Measurements from ENCODE around the gene MRPL14.

The MRPL14 gene

DNA sequence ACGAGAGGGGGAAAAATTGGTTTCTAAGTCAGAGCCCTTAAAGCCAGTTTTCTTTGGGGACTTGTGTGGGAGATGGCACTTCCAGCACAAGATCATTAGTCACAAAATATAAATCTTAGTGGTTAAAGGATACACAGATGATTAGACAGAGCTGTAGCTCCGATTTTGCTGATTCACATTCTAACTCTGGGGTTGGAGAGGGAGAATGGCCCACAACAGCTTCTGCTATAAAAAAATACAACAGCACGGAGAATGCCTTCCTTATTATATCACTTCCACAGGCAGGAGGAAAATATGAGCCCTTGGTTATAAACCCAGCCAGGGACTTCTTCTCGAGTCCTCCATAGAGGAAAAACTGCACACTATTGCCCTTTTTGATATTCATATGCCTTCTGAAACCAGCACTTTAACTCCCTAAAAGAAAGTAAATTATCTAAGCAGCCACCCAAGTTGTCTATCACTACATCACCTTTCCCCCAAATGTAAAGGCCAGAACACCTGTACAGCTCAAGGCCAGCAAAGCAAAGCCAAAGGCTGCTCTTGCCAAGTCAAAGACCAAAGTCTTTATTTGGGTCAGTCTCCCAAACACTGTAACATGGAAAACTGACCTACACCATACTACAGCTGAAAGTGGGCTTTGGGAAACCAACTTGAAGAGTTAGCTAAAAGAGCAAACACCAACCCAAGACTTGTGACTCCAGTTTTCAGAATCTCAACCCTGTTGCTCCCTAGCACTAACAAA, 10.4 kb downstream of the MRPL14 start (continued):
- TF ChIP-seq, protein P1, sequence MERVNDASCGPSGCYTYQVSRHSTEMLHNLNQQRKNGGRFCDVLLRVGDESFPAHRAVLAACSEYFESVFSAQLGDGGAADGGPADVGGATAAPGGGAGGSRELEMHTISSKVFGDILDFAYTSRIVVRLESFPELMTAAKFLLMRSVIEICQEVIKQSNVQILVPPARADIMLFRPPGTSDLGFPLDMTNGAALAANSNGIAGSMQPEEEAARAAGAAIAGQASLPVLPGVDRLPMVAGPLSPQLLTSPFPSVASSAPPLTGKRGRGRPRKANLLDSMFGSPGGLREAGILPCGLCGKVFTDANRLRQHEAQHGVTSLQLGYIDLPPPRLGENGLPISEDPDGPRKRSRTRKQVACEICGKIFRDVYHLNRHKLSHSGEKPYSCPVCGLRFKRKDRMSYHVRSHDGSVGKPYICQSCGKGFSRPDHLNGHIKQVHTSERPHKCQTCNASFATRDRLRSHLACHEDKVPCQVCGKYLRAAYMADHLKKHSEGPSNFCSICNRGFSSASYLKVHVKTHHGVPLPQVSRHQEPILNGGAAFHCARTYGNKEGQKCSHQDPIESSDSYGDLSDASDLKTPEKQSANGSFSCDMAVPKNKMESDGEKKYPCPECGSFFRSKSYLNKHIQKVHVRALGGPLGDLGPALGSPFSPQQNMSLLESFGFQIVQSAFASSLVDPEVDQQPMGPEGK (CRISPR knock-in tag; IDR thresholded peaks at IDR 0.05; ENCODE audit: borderline replicate concordance), result no peak
- no peak for TF ChIP-seq ZNF565 (CRISPR knock-in tag; conservative IDR thresholded peaks at IDR 0.05; ENCODE audit: low read depth)

DNA sequence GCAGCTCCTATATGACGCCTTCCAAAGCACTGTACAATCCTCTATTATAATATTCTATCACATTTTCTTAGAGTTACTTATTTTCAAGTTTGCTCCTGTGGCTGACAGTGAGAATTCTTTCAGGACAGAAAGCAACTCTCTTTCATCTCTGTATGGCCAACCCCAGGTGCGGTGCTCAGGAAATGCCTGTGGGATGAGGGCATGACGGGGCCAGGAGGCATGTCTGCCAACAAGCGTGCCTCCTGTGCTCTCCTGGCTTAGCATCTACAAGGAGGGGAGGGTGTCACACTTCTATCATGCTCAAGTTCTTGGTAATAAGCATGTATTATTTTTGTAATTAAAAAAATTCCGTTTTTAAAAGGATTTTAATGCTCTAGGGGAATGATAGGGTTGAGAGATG, 11.4 kb downstream of the MRPL14 start:
- peak; percentile 66 for ATAC-seq

DNA sequence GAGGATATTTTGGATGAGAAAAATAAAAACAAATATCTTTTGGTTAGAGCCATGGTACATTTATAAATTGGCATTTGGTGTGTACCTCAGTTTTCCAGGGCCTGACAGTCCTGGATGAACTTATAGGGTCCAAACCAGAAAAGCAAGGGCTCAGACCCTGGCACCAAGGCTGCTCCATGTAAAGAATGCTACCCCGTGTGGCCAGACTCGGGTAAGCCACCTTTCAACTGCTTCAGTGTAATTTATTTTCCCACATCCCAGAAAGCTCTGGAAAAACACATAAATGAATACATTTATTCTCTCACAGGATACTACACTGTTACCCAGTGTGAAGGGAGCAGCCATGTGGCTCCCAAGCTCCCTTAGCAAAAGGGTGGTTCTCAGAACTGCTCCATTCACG, 13.8 kb downstream of the MRPL14 start:
- no peak for ATAC-seq
- no peak for TF ChIP-seq ZNF70 (CRISPR knock-in tag; IDR thresholded peaks at IDR 0.05)
- TF ChIP-seq OSR1 (CRISPR knock-in tag; IDR thresholded peaks at IDR 0.05), result no peak
- no peak for TF ChIP-seq CSDC2 (CRISPR knock-in tag; IDR thresholded peaks at IDR 0.05)
- TF ChIP-seq ZNF8 (CRISPR knock-in tag; IDR thresholded peaks at IDR 0.05), result no peak
- TF ChIP-seq, protein P2, sequence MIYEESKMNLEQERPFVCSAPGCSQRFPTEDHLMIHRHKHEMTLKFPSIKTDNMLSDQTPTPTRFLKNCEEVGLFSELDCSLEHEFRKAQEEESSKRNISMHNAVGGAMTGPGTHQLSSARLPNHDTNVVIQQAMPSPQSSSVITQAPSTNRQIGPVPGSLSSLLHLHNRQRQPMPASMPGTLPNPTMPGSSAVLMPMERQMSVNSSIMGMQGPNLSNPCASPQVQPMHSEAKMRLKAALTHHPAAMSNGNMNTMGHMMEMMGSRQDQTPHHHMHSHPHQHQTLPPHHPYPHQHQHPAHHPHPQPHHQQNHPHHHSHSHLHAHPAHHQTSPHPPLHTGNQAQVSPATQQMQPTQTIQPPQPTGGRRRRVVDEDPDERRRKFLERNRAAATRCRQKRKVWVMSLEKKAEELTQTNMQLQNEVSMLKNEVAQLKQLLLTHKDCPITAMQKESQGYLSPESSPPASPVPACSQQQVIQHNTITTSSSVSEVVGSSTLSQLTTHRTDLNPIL (CRISPR knock-in tag; IDR thresholded peaks at IDR 0.05; ENCODE audit: low read depth), result no peak
- TF ChIP-seq TOX (CRISPR knock-in tag; IDR thresholded peaks at IDR 0.05; ENCODE audit: borderline replicate concordance), result no peak
- TF ChIP-seq BACH2 (CRISPR knock-in tag; IDR thresholded peaks at IDR 0.05; ENCODE audit: borderline replicate concordance), result no peak
- TF ChIP-seq RARB (CRISPR knock-in tag; IDR thresholded peaks at IDR 0.05), result no peak
- TF ChIP-seq ARNTL (CRISPR knock-in tag; IDR thresholded peaks at IDR 0.05; ENCODE audit: borderline replicate concordance, low read depth), result no peak
- no peak for TF ChIP-seq ISL1 (CRISPR knock-in tag; IDR thresholded peaks at IDR 0.05)

More for the DNA sequence above, 11.4 kb downstream of the MRPL14 start:
- TF ChIP-seq, protein P3, sequence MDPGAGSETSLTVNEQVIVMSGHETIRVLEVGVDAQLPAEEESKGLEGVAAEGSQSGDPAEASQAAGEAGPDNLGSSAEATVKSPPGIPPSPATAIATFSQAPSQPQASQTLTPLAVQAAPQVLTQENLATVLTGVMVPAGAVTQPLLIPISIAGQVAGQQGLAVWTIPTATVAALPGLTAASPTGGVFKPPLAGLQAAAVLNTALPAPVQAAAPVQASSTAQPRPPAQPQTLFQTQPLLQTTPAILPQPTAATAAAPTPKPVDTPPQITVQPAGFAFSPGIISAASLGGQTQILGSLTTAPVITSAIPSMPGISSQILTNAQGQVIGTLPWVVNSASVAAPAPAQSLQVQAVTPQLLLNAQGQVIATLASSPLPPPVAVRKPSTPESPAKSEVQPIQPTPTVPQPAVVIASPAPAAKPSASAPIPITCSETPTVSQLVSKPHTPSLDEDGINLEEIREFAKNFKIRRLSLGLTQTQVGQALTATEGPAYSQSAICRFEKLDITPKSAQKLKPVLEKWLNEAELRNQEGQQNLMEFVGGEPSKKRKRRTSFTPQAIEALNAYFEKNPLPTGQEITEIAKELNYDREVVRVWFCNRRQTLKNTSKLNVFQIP (CRISPR knock-in tag; IDR thresholded peaks at IDR 0.05; ENCODE audit: borderline replicate concordance, low read depth), result no peak
- TF ChIP-seq BACH2 (CRISPR knock-in tag; IDR thresholded peaks at IDR 0.05; ENCODE audit: borderline replicate concordance), result no peak
- no peak for TF ChIP-seq ZC3H10 (CRISPR knock-in tag; IDR thresholded peaks at IDR 0.05)
- no peak for TF ChIP-seq TCF4 (CRISPR knock-in tag; IDR thresholded peaks at IDR 0.05; ENCODE audit: borderline replicate concordance)
- TF ChIP-seq, protein P4, sequence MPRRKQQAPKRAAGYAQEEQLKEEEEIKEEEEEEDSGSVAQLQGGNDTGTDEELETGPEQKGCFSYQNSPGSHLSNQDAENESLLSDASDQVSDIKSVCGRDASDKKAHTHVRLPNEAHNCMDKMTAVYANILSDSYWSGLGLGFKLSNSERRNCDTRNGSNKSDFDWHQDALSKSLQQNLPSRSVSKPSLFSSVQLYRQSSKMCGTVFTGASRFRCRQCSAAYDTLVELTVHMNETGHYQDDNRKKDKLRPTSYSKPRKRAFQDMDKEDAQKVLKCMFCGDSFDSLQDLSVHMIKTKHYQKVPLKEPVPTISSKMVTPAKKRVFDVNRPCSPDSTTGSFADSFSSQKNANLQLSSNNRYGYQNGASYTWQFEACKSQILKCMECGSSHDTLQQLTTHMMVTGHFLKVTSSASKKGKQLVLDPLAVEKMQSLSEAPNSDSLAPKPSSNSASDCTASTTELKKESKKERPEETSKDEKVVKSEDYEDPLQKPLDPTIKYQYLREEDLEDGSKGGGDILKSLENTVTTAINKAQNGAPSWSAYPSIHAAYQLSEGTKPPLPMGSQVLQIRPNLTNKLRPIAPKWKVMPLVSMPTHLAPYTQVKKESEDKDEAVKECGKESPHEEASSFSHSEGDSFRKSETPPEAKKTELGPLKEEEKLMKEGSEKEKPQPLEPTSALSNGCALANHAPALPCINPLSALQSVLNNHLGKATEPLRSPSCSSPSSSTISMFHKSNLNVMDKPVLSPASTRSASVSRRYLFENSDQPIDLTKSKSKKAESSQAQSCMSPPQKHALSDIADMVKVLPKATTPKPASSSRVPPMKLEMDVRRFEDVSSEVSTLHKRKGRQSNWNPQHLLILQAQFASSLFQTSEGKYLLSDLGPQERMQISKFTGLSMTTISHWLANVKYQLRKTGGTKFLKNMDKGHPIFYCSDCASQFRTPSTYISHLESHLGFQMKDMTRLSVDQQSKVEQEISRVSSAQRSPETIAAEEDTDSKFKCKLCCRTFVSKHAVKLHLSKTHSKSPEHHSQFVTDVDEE (CRISPR knock-in tag; IDR thresholded peaks at IDR 0.05), result no peak
- no peak for TF ChIP-seq ZNF70 (CRISPR knock-in tag; IDR thresholded peaks at IDR 0.05)
- no peak for TF ChIP-seq OSR1 (CRISPR knock-in tag; IDR thresholded peaks at IDR 0.05)
- no peak for TF ChIP-seq RARB (CRISPR knock-in tag; IDR thresholded peaks at IDR 0.05)

DNA sequence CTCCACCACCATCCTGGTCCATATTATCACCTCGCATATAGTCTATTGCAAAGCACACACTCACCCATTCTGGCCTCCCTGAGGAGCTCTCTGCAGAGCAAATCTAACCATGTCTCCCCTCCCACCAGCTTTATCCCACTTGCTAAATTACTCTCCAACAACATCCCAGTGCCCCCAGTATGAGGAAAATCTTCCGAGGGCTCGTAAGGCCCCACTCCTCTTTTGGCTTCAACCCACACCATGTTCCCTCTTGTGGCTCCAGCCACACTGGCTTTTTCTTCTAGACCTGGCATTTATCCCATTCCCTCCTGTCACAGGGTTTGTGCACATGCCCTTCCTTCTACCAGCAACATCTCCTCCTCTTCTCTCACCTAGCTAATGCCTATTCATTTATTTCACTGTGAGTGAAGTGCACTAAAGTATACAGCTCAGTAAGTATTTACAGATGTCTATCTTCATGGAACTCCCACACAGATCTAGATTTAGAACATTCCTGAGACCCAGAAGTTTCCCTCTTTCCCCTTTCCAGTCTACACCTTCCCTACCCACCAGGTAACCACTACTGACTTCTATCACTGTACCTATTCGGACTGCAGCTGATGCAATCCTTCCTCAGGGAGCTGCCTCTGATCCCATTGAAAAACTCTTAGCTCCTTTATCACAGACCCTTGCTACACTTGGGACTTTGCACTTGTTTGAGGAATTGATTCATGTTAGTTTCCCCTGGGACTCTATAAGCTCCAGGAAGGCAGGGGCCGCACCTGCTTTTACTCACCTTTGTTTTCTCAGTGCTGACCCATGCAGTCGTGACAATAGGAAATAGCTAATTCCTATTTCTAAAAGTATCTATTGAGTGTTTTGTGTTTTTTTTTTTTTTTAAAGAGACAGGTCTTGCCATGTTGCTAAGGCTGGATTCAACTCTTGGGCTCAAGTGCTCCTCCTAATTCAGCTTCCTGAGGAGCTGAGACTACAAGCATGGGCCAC, 15.5 kb downstream of the MRPL14 start:
- no peak for ATAC-seq
- TF ChIP-seq ISL1 (CRISPR knock-in tag; IDR thresholded peaks at IDR 0.05), result no peak
- no peak for TF ChIP-seq ZNF70 (CRISPR knock-in tag; IDR thresholded peaks at IDR 0.05)
- TF ChIP-seq ZFP3 (CRISPR knock-in tag; IDR thresholded peaks at IDR 0.05), result no peak
- TF ChIP-seq GLIS3 (CRISPR knock-in tag; IDR thresholded peaks at IDR 0.05), result no peak
- no peak for TF ChIP-seq ZFP30 (CRISPR knock-in tag; IDR thresholded peaks at IDR 0.05)
- no peak for TF ChIP-seq PPARA (CRISPR knock-in tag; IDR thresholded peaks at IDR 0.05; ENCODE audit: borderline replicate concordance)
- TF ChIP-seq ARNTL (CRISPR knock-in tag; IDR thresholded peaks at IDR 0.05; ENCODE audit: borderline replicate concordance, low read depth), result no peak
- TF ChIP-seq SNAI2 (CRISPR knock-in tag; IDR thresholded peaks at IDR 0.05), result no peak
- TF ChIP-seq ZC3H10 (CRISPR knock-in tag; IDR thresholded peaks at IDR 0.05), result no peak
- TF ChIP-seq TCF4 (CRISPR knock-in tag; IDR thresholded peaks at IDR 0.05; ENCODE audit: borderline replicate concordance), result no peak
- TF ChIP-seq, protein P1 (CRISPR knock-in tag; IDR thresholded peaks at IDR 0.05; ENCODE audit: borderline replicate concordance), result no peak
- no peak for TF ChIP-seq OSR1 (CRISPR knock-in tag; IDR thresholded peaks at IDR 0.05)
- no peak for TF ChIP-seq TOX (CRISPR knock-in tag; IDR thresholded peaks at IDR 0.05; ENCODE audit: borderline replicate concordance)
- TF ChIP-seq, protein P5, sequence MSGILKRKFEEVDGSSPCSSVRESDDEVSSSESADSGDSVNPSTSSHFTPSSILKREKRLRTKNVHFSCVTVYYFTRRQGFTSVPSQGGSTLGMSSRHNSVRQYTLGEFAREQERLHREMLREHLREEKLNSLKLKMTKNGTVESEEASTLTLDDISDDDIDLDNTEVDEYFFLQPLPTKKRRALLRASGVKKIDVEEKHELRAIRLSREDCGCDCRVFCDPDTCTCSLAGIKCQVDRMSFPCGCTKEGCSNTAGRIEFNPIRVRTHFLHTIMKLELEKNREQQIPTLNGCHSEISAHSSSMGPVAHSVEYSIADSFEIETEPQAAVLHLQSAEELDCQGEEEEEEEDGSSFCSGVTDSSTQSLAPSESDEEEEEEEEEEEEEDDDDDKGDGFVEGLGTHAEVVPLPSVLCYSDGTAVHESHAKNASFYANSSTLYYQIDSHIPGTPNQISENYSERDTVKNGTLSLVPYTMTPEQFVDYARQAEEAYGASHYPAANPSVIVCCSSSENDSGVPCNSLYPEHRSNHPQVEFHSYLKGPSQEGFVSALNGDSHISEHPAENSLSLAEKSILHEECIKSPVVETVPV (CRISPR knock-in tag; IDR thresholded peaks at IDR 0.05), result no peak
- no peak for TF ChIP-seq RARB (CRISPR knock-in tag; IDR thresholded peaks at IDR 0.05)
- no peak for TF ChIP-seq ZNF8 (CRISPR knock-in tag; IDR thresholded peaks at IDR 0.05)
- no peak for TF ChIP-seq BACH2 (CRISPR knock-in tag; IDR thresholded peaks at IDR 0.05; ENCODE audit: borderline replicate concordance)
